NOMO-1 treated with DMSO at 0.1 percent for 48 hours (cell line): ENCODE measurements around the gene PELO.

ENCODE experiments used
- DNase-seq: peaks from one replicate; lab custom pipeline; 2025; ENCODE audit not compliant: unreplicated experiment; lab: John Stamatoyannopoulos, UW

PELO gene

DNA sequence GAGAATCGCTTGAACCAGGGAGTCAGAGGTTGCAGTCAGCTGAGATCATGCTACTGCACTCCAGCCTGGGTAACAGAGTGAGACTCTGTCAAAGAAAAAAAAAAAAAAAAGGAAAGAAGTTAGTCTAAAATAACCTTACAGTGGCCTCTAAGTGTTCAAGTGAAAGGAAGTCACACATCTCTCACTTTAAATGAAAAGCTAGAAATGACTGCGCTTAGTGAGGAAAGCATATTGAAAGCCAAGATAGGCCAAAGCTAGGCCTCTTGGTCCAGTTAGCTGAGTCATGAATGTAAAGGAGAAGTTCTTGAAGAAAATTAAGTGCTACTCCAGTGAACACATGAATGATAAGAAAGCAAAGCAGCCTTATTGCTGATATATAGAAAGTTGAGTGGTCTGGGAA, 38.1 kb downstream of the PELO start:
- peak; percentile 71 for DNase-seq

DNA sequence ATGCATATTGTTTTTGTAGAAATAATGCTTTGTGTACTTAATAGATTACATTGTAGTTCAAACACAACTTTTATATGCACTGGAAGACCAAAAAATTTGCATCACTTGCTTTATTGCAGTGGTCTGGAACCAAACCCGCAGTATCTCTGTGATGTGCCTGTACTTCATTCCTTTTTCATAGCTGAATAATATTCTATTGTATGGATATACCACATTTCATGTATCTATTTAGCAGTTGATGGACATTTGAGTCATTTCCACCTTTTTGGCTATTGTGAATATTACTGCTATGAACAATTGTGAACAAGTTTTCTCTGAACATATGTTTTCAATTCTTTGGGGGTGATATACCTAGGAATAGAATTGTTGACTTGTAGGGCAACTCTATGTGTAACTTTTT, 40.1 kb downstream of the PELO start:
- DNase-seq: no peak

DNA sequence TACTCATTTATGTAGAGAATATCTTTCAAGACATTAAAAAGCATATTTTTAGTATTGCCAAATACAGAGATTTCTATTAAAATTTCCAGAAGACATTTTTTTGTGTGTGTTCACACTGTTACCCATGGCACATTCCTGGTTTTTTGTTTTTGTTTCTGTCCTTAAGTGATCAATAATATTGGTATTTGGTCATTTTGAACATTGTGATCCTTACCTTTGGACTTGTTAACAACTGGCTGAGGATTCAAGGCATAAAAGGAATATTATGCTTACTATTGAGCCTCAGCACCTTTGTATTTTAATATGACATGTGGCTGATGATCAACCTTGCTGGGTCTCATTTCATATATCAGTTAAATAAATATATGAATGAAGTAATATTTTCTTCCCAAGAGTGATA, 41.9 kb downstream of the PELO start:
- no peak for DNase-seq

DNA sequence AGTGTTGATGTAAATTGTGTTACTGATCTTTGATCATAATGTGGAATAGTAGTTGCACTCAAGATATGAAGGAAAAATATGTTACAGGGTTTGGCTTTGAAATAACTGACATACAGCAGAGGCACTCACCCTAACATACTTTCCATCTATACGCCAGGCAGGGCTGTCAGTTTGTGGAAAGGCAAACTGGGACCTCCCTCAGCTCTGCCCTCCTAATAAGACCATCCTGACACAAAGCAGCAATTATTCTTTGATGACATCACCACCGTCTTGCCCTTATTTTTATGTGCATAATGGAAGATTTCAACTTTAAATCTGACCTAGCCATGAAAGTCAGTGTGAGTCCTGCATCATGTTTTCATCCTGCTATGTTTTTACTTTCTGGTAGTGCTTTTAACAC, 42.9 kb downstream of the PELO start:
- DNase-seq: no peak

DNA sequence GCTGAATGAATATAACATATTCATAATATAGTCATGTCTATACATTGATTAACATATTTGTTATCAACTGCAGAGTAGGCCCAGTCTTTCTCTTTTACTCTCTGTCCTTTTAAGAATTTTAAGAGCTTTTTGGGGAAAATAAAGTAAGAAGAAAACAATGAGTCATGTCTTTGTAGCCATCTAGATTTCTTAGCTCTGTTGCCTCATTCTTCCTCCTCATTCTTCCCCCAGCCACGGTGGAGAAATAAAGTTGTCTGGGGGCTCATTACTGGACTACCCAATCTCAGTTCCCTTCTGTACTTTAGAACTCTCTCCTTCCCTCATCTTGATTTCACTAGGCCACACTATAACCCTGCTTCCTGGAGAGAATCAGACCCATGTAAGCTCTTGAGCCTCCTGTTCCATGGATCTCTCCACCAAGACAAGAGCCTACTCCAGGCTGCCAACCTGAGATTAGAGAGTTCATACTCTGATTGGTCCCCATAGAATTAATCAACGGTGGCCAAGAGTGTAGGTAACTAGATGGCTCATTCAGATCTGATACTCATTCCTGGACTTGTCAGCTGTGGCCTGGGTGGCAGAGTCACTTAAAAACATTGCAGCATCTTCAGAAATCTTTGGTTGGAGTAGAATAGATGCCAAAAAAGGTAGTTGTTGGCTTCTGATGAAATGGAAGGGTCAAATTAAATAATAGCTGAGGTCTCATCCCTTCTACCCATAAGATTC, 44.2 kb downstream of the PELO start:
- peak; percentile 36 for DNase-seq

DNA sequence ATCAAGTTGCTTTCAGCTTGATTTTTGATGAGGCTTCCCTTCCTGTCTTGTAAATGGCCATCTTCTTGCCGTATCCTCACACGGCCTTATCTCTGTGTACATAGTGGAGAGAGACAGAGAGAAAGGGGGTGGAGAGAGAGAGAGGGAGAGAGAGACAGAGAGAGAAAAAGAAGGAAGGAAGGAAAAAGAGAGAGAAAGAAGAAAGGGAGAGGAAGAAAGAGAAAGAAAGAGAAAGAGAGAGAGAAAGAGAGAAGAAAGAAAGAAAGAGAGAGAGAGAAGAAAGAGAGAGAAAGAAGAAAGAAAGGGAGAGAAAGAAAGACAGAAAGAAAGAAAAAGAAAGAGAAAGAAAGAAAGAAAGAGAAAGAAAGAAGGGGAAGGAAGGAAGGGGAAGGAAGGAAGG, 46.6 kb downstream of the PELO start:
- DNase-seq: no peak

DNA sequence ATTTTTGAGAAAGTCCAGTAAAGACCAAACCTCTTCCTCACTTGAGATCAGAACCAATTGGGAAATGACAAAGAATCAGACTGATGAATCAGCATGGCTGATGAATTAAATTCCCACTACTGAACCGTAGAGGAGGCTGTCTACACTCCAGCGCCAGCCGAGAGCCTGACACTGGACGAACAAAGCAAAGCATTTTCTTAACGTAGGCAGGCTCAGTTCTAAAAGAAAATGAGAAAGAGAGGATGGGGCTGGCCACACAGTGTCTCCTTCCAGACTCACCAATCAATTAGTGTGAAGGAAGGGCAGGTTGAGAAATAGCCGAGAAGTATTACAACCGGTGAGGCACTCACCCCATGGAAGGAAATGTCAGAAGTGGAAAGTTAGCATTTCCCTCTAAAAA, 49.4 kb downstream of the PELO start:
- peak; percentile 4 for DNase-seq
